GM18499 (cell line): ENCODE results near the gene VMO1.

ENCODE experiments used
- ATAC-seq: cut with Tn5 transposase; IDR thresholded peaks from one replicate; pipeline ENCODE4 v1.9.1; 2021; ENCODE audit warnings: moderate number of reproducible peaks; ENCODE audit not compliant: insufficient read depth, unreplicated experiment

Gene VMO1

DNA sequence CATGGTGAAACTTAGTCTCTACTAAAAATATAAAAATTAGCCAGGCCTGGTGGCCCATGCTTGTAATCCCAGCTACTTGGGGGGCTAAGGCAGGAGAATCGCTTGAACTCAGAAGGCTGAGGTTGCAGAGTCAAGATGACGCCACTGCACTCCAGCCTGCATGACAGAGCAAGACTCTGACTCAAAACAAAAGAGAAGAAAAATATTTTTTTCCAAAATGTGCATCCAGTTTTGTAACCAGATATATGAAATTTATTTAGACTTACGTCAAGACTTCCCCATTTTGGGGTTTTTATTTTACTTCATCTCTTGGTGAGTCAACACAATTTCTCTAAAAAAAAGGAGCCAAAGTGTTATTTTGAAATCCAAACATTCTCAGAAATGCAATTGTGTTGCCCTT lies 20.0 kb downstream of the VMO1 start:
- no peak for ATAC-seq

DNA sequence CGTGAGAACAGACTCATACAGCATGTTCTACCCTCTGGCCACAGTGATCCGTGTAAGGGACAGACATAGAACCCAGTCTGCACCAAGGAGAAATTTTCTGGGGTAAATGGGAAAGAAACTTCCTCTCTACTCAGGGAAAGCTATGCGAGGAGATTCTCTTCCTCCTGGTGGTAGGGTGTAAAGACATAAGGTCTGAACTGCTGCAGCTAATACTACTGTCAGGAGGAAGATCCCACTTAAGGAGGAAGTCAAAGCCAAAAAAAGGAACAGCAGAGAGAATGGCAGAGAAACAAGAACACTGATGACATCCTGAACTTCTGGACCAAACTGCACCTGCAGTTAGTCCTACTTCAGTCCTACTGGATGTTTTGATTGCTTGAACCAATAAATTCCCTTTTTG lies 21.6 kb downstream of the VMO1 start:
- ATAC-seq, result no peak

DNA sequence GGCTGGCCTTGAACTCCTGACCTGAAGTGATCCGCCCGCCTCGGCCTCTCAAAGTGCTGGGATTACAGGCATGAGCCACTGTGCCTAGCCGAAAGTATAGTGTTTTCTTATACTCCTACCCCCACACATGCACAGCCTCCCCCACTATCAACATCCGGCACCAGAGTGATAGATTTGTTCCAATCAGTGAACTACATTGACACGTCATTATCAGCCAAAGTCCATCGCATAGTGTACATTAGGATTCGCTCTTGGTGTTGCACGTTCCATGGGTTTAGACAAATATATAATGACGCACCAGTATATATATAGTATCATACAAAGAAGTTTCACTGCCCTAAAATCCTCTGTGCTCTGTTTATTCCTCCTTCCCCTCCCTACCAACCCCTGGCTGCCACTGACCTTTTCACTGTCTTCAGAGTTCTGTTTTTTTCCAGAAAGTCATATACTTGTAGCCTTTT lies 26.4 kb downstream of the VMO1 start:
- ATAC-seq, result no peak

DNA sequence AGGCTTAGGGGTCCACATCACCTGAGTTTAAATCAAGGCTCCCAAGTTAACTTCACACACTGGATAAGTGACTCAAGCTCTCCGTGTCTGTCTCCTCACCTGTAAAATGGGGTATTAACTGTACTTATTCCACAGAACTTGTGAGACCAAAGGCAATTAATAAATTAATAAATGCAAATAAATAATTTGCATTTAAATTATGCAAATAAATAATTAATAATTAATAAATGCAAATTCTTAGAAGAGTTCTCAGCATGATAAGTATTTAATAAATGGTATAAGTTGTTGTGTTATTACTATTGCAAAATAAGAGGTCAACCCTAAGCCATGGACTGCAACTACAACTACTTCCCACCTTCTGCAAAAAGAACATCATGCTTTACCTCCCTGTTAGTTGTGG lies 32.8 kb downstream of the VMO1 start:
- ATAC-seq, result no peak

DNA sequence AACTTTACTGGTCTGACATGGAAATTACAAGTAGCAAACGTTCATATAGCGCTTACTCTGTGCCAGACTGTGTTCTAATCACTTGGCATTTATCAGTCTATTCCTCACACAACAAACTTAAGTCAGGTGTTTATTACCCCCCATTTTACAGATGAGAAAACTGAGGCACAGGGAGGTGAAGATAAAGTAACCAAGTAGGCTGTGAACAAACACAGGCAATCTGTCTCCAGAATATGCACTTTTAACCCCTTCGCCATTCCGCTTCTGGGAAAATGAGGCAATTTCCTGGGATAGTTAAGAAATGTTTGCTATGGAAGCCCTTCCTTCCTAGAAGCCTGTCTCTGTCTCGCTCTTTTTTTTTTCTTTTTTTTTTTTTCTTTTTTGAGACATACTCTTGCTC lies 34.2 kb downstream of the VMO1 start:
- ATAC-seq, result no peak

DNA sequence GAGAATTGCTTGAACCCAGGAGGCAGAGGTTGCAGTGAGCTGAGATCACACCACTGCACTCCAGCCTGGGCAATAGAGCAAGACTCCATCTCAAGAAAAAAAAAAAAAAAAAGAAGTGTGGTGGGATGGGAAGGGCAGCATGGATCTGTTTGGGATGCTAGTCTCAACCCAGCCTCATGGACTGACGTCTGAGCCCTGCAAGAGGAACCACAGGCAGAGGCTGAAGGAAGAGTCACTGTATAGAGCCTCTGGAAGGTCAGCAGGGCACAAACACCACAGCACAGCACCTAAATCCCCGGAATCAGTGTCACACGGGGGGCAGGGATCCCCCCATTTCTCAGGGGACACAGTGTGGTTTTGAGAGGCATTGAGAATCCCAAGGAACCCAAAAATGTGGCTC lies 35.6 kb downstream of the VMO1 start:
- ATAC-seq, result no peak

DNA sequence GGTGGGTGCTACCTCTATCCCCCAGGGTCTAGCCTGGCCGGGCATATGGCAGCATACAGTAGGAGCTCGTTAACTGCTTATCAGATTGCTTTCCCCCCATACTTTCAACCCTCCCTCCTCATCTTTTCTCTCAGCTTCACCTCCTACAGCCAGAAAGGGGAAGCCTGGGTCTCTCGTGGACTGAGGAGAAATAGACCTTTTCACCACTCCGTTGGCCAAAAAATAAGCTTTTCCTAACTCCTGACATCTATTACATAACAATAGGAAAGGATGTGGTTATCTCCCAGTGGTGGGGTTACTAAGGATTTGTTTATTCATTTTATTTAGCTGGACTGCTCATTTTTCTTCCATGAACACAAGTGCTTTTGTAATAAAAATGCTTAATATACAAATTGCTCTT lies 37.5 kb downstream of the VMO1 start:
- ATAC-seq, result no peak

DNA sequence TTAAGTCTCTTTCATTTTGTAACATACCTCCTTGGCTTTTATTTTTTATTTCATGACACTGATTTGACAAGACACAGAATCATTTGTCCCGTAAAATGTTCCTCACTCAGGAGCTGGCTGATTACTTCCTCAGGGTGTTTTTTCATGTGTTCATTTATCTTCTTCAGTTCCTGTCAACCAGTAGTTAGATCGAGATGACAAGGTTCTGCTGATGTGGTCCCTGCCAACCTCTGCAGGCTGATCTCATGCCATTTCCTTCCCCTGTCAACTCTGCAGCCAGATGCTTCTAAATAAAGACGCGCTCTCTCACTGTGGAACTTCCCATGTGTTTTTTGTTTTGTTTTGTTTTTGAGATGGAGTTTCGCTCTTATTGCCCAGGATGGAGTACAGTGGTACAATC lies 38.3 kb downstream of the VMO1 start:
- no peak for ATAC-seq

DNA sequence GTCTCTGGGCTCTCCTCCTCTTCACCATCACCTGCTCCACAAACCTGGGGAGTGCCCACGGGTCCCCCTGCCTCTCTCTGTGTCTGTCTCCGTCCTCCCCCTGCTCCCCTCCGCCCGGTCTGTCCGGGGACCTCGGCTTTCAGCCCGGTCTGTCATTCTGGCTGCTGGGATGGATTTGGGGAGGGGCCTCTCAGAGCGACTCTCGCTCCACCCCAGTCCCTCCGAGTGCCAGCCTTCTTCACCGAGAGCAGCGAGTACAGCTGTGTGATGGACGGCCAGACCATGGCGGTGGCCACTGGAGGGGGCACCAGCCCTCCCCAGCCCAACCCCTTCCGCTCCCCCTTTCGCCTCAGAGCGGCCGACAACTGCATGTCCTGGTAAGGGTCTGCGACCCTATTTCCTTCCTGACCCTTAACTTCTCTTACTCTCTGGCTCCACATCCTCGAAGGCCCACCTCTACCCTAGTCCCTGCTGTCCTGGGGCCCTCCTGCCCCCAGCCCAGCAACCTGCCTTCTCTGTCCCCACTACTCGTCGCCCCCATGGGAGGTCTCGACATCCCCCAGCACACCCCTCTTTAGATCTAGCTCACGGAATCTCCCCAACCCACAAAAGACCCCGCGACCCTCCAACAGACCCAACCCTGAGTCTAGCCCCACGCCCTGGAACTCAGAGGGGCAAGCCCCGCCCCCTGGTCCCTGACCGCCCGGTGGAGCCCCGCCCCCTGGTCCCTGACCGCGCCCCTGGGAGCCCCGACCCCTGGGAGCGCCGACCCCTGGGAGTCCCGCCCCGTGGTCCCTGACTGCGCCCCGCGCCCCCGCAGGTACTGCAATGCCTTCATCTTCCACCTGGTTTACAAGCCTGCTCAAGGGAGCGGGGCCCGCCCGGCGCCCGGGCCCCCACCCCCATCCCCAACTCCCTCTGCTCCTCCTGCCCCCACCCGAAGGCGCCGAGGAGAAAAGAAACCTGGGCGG lies 40.9 kb downstream of the VMO1 start:
- ATAC-seq, result no peak

DNA sequence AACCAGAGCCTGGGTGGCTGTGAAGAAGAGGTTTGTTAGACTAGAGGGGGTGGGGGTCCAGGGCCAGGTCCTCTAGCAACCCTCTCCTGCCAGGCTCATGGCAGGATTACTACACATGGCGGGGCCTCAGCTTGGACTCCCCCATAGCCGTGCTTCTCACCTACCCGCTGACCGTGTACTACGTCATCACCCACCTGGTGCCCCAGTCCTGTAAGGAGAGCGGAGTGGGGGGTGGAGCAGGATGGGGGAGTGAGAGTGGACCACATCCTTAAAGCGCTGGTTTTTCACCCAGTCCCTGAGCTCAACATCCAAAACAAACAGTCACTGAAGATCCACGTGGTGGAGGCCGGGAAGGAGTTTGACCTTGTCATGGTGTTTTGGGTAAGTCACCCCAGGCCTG lies 42.3 kb downstream of the VMO1 start:
- no peak for ATAC-seq

DNA sequence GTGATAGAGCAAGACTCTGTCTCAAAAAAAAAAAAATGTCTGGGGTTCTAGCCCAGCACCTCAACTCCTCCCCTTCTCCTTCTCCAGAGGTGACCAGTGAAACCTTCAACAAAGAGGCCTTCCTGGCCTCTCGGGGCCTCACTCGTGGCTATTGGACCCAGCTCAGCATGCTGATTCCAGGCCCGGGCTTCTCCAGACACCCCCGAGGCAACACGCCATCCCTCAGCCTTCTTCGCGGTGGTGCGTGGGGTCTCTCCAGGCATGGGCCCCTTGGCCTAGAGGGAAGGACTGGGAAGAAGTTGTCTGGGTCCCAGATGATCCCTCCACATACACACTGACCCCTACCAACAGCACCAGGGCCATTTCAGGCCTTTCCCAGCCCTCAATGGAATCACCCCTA lies 42.9 kb downstream of the VMO1 start:
- ATAC-seq, result no peak

DNA sequence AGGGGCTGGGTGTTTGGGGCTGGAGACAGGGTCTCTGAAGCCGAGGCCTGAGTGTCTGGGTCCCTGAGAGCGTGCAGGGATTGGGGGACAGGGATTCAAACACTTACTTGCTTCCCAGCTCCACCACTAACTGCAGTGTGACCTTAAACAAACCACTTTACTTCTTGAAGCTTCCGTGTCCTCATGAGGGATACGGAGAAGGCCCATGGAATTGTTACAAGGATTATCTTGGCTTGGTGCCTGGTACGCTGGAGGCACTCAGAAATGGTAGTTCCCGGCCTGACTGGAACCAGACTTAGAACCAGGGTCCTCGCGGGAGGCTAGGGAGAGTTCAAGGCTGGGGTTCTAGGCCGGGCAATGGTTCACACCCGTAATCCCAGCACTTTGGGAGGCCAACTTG lies 43.5 kb downstream of the VMO1 start:
- no peak for ATAC-seq

DNA sequence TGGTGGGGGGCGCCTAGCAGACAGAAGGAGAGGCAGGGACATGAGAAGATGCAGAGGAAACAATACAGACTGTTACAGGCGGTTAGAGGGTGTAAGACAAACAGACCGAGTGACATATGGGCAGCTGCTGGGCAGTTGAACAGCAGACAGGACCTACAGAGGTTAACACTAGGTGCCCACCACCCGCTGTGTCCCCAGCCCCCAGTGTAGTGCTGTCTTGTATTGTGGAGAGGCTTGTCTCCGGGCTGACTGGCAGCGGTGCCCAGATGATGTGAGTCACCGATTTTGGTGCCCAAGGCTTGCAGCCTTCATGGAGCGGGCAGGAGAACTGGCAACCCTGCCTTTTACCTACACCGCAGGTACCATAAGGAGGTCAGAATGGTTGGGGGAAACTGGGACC lies 44.0 kb downstream of the VMO1 start:
- no peak for ATAC-seq

DNA sequence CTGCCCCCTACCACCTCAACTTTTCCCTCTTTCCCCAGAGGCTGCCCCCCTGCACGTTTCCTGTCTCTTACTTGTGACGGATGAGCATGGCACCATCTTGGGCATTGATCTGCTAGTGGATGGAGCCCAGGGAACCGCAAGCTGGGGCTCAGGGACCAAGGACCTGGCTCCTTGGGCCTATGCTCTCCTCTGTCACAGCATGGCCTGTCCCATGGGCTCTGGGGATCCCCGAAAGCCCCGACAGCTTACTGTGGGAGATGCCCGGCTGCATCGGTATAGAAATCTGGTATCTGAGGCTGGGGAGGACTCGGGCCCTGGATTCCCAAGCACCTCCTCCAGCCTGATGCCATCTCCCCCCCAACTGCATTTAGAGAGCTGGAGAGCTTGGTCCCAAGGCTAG lies 44.6 kb downstream of the VMO1 start:
- ATAC-seq, result no peak

DNA sequence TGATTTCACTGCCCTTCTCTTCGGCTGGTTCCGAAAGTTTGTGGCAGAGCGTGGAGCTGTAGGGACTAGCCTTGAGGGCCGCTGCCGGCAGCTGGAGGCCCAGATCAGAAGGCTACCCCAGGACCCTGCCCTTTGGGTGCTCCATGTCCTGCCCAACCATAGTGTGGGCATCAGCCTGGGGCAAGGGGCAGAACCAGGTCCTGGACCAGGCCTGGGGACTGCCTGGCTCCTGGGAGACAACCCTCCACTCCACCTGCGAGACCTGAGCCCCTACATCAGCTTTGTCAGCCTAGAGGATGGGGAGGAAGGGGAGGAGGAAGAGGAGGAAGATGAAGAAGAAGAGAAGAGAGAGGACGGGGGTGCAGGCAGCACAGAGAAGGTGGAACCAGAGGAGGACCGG lies 45.6 kb downstream of the VMO1 start:
- no peak for ATAC-seq

DNA sequence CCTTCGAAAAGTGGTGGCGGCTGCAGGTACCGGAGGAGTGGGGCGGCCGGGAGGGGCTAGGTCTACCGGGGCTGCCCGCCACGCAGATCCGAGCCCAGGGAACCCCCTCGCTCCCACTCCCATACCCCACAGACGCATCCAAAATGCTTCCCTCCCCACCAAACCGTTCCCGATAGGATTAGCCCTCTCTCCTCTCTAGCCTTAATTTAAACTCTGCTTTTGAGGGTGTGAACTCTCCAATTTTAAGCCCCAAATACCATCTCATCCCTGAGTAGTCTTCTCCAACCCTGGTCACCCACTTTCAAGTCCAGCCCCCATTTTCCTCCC lies 46.2 kb downstream of the VMO1 start:
- ATAC-seq, result no peak

DNA sequence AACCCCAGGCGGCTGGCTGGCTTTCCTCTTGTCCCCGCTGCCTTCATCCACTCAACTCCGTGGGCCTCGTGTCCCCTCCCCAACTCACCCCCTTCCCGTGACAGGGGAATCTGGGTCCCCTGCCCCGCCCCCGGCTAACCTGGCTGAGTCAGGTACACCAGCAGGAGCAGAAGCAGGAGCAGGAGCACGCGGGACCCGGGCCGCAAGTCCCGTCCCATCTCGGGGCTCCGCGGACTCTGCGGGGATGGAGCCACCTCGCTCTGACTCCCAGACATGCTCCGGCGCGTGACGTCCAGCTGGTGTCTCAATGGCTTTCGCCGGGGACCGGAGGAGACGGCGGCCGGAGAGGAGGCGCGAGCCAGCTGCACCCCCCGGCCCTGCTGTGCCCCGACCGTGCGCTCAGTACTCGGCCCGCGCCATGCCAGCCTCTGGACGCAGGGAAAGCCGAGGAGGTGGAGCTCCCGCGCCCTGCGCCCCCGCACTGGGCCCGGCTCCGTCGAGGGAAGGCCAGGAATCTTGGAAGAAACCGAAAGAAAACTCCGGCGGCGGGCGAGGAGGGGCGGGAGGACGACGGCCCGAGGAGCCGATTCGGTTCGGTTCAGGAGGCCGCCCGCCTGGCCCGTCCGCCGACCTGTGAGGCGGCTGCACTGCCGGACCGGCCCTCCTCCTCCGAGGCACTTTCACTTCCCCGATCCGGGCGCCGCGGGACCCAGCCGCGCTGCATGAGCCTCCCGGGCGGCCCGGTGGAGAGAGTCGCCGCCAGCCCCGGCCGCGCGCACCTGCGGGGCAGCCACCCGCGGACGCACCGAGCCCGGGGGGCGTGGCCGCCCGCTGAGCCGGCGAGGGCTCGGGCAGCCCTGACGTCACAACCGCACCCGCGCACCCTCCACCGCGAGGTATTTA lies 46.8 kb downstream of the VMO1 start, which contains the start of the genes CXCL16 and ZMYND15:
Gene CXCL16, minus strand, starts transcription at position 807 of the 903 bp plus-strand sequence. Its CDS starts 589 bp downstream, at position 218.
Gene ZMYND15, plus strand, starts transcription at position 712 of the 903 bp plus-strand sequence. CDS start 716 bp downstream, outside the sequence.
- ATAC-seq, result no peak

DNA sequence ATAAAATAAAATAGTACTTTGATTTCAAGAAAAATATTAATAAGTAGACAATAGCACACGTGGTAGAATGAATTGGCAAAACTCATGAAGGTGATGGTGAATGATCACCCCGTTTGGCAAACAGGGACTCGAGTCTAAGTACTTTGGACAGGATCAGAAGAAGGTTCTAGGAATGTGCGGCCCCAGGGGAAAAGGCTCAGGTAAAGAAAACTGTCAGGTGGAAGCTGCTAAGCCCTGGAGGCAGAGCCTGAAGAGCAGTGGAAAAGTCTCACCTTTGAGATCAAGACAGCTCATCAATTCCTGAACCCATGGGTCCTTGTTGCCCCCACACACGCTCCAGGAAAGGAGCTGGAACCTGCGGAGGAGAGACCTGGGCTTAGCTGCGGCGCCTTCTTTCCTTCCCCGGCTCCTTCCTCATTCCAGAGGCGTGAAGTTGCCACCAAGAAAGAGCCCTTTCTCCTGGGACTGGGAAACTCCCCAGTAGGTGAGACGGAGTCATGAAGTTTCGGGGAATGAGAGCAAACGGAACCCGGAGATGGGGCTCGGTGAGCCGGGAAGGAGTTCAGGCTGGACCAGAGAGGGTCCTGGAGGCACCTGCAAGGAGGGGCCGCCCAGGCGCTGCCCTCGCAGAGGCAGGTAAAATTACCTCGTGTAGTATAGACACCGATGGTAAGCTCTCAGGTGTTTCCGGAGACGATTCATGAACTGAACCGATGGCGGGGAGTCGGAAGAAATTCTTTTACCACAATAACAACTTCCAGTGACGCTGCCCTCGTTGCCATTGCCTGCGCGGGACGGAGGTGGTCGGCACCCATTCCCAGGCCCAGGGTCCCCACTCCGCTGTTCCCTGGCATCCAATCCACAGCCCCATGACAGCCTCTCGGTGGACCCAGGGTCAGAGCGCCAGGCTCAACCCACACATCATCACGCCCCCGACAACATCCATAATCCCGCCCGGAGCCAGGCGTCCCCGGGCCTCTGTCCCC lies 47.7 kb downstream of the VMO1 start:
- no peak for ATAC-seq

DNA sequence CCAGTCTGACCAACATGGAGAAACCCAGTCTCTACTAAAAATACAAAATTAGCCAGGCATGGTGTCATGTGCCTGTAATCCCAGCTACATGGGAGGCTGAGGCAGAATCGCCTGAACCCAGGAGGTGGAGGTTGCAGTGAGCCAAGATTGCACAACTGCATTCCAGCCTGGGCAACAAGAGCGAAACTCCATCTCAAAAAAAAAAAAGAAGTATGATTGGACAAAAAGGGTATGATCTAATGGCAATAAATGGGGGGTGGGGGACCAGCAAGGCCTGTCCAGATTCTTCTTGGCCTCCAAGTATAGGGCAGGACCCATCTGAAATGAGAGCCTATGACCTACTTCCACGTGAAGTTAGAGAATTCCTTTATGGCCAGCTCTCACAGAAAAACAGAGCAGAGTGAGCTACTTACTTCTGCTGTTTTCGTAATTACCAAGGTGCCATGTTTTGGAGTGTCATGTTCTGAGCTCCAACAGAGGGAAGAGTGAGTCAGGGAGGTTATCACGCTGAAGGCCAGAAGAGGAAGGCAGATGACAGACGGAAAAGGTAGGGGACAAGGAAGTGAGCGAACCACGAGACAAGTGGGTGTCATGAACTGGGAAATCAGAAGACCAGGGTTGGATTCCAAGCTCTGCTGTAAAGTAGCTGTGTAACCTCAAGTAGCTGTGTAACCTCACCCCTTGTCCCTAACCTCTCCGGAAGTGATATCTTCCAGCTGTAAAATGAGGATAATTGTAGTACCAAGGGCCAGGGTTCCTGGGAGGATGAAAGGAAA lies 50.1 kb downstream of the VMO1 start:
- ATAC-seq, result no peak
